CD4-positive, alpha-beta T cell treated with Interleukin-15 for 1 hour (primary cell): Measurements from ENCODE around the gene RNF213.
"Not testable (repeated sequence)": the region's sequence is repeated elsewhere in the genome, so short reads cannot be mapped to it uniquely, and the experiment has no call there.

Experiments
- DNase-seq: peaks from one replicate; pipeline ENCODE4 v3.0.0-alpha.2; 2020

The RNF213 gene

DNA sequence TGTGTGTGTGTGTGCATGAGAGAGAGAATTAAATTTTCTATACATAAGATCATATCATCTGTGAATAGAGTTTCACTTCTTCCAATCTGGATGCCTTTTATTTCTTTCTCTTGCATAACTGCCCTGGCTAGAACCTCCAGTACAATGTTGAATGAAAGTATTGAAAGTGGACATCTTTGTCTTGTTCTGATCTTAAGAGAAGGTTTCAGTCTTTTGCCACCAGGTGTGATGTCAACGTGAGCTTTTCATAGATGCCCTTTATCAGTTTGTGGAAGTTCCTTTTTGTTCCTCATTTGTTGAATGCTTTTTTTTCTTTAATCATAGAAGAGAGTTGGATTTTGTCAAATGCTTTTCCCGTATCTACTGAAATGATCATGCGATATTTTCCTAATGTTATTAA lies 63.3 kb downstream of the RNF213 start:
- no peak for DNase-seq

GRCh38 chr17:80327518-80327917 lies 66.9 kb downstream of the RNF213 start:
- DNase-seq: peak; percentile 27

GRCh38 chr17:80328634-80329380 lies 68.2 kb downstream of the RNF213 start:
- DNase-seq: no peak

GRCh38 chr17:80329421-80329820 lies 68.8 kb downstream of the RNF213 start:
- DNase-seq: not testable (repeated sequence)

DNA sequence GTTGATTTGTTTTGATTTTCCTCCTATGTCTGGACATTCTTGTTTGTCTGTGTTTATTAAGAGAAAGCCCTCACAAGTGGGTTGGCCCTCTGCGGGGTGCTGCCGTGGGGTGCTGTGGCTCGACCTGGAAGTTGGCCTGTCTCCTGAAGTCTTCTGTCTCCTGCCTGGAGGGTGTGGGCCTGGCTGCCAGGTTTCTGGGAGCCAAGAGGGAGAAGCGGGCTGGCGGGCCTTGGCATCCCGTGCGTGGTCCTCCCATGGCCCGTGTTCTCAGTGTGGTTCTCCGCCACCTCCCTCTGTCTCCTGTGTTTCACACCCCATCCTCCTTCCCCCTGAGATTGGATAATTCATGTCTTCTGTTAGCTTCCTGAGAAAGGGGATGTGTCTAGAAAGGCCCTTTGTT lies 69.6 kb downstream of the RNF213 start:
- DNase-seq: no peak

DNA sequence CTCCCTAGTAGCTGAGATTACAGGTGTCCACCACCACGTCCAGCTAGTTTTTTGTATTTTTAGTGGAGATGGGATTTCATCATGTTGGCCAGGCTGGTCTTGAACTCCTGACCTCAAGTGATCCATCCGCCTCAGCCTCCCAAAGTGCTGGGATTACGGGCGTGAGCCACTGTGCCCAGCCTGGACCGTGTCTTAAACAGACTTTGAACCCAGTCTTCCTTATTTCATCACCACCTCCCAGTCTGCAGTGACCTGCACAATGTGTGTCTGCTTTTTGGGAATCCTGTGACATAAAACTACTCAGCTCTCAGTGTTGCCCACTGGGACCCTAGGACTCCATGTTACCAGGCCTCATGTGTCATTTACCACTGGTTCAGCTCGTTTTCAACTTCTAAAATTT lies 70.3 kb downstream of the RNF213 start:
- DNase-seq: not testable (repeated sequence)

DNA sequence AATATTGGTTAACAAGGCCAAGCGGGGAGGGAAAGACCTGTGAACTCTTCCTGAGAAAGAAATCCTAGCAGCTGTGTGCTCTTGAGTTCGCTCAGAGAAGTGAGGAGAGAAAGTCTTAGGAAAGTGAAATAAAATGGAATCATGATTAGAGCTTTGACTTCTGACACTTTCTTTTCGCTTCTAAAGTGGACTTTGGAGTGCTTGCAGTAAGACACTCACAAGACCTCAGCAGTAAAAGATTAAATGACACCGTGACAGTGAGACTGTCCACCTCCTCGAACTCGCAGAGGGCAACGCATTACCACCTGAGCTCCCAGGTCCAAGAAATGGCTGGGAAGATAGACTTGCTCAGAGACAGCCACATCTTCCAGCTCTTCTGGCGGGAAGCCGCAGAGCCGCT lies 71.2 kb downstream of the RNF213 start:
- DNase-seq: no peak

- no peak for DNase-seq
These were observed 76.7 kb downstream of the RNF213 start for GRCh38 chr17:80337195-80337895.

- no peak for DNase-seq
These were observed 78.5 kb downstream of the RNF213 start for GRCh38 chr17:80339118-80339517.

- no peak for DNase-seq
These were observed 79.2 kb downstream of the RNF213 start for GRCh38 chr17:80339731-80340456.

GRCh38 chr17:80345321-80345720 lies 84.7 kb downstream of the RNF213 start:
- DNase-seq: no peak

DNA sequence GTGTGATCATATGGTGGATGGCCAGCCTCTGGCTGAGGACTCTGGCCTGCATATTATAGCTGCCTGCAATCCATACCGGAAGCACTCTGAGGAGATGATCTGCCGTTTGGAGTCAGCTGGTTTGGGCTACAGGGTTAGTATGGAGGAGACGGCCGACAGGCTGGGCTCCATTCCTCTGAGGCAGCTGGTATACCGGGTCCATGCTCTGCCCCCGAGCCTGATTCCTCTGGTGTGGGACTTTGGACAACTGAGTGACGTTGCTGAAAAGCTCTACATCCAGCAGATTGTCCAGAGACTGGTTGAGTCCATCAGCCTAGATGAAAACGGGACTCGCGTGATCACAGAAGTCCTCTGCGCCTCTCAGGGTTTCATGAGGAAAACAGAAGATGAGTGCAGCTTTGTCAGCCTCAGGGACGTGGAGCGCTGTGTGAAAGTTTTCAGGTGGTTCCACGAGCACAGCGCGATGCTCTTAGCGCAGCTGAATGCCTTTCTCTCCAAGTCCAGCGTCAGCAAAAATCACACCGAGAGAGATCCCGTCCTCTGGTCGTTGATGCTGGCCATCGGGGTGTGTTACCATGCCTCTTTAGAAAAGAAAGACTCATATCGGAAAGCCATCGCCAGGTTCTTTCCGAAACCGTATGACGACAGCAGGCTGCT lies 85.3 kb downstream of the RNF213 start:
- DNase-seq: no peak

DNA sequence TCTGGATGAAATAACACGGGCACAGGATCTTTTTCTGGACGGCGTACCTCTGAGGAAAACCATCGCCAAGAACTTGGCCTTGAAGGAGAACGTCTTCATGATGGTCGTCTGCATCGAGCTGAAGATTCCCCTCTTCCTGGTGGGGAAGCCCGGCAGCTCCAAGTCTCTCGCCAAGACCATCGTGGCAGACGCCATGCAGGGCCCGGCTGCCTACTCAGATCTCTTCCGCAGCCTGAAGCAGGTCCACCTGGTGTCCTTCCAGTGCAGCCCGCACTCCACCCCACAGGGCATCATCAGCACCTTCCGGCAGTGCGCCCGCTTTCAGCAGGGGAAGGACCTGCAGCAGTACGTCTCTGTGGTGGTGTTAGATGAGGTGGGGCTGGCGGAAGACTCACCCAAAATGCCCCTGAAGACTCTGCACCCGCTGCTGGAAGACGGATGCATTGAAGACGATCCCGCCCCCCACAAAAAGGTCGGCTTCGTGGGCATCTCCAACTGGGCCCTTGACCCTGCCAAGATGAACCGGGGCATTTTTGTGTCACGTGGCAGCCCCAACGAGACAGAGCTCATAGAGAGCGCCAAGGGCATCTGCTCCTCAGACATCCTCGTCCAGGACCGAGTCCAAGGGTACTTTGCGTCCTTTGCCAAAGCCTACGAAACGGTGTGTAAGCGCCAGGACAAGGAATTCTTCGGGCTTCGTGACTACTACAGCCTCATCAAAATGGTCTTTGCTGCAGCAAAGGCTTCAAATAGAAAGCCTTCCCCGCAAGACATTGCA lies 86.0 kb downstream of the RNF213 start:
- no peak for DNase-seq

DNA sequence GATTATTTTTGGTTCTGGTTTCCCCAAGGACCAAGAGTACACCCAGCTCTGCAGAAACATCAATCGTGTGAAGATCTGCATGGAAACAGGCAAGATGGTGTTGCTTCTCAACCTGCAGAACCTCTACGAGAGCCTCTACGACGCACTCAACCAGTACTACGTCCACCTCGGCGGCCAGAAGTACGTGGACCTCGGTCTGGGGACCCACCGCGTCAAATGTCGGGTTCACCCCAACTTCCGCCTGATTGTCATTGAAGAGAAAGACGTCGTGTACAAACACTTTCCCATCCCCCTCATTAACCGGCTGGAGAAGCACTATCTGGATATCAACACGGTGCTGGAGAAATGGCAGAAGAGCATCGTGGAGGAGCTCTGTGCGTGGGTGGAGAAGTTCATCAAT lies 86.9 kb downstream of the RNF213 start:
- no peak for DNase-seq

DNA sequence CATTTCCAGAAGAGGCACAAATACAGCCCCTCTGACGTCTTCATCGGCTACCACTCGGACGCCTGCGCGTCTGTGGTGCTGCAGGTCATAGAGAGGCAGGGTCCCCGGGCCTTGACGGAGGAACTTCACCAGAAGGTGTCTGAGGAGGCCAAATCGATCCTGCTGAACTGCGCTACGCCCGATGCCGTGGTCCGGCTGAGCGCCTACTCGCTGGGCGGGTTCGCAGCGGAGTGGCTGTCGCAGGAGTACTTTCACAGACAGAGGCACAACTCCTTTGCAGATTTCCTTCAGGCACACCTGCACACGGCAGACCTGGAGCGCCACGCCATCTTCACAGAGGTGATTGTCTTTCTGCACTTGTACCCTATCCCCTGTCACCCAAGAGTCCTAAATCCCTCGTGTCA lies 87.3 kb downstream of the RNF213 start:
- no peak for DNase-seq

DNA sequence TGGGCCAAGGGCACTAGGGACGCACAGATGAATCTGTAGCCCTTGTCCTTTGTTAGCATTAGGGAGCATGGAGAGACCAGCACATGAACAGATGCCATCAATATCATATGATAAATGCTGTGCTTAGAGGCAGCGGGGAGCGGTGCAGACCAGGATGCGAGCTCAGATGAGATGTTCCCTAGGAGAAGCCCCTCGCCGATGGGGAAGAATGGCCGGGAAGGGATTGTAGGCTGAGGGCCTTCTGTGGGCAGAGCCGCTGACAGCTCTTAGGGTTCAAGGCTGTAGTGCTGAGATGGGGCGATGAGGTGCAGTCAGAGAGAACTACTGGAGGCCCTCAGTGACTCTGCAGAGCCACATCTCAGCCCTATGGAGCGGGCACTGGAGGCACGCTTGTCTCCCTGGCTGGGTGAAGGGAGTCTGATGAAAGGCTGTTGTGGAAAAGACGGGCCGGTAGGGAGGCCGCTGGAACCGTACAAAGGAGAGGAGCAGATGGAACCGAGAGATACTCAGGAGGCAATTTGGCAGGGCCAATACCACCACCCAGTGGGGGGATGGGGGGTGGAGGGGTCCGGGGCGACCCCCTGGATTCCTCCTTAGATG lies 88.0 kb downstream of the RNF213 start:
- no peak for DNase-seq

- no peak for DNase-seq
These were observed 88.5 kb downstream of the RNF213 start for GRCh38 chr17:80349151-80349651.

- no peak for DNase-seq
These were observed 89.1 kb downstream of the RNF213 start for GRCh38 chr17:80349751-80350150.

DNA sequence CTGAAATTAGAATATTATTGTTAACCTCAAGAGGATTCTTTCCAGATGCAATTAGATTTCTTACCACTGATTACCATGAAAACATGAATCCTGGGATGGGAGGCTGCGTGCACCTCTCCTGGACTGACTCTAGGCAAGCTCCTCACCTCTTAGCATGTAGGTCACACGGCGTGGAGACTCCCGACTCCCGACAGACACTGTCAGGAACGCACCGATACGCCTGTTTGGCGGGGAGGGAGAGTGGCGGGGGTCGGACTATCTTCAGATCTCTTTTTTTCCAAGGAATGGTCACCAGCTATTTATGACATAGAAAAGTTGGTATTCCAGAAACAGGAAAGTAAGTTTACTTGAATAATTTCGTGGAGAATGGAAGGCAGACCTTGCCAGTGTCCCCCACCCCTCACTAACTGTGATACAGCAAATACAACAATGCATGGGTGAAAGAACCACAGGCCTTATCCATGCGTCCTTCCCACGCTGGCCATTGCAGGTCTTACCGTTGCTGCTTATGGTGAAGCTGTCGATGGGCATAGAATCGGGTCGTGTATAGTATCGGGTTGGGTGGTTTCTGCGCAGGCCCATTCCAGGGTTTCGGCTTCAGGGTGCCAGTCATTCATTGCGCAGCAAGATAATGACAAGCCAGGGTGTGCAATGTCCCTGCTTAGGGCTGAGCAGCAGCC lies 91.7 kb downstream of the RNF213 start:
- DNase-seq: no peak

DNA sequence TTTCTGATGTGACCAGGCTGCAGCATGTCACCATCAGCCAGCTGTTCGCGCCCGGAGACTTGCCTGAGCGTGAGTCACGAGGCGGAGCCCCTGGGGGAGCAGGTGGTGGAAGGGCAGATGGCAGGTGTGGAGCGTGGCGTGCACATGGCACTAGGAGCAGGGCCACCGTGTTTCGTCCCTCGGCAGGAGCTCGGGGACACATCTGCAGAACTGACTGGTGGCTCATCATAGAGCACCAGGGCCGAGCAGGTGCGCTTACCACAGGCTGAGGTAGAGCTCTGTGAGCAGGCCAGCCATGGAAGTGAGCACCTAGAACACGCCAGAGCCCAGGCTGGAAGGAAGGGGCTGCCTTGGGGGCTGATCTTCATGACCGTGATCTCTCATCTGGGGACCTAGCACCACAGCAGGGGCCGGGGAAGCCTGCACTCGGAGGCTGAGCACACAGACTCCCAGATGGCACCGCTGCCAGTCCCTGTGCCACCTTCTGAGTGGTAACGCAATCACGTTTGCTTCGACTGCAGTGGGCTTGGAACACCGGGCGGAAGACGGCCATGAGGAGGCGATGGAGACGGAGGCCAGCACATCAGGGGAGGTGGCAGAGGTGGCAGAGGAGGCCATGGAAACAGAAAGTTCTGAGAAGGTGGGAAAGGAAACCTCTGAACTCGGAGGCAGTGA lies 92.5 kb downstream of the RNF213 start:
- no peak for DNase-seq
